Type B pancreatic cell (in vitro differentiated cells): ENCODE results near the gene TPST2. TPM values are rescaled to one million over a fixed set of nuclear protein-coding genes. Genes with fewer than 3 reads are reported as not detected.

Experiments
- DNase-seq: peaks from one replicate; pipeline ENCODE4 v3.0.0; 2021; ENCODE audit warnings: mixed read lengths; ENCODE audit not compliant: unreplicated experiment; ENCODE audit errors: extremely low spot score
- H3K27ac Mint-ChIP-seq: 2 replicates; pipeline ENCODE4 v1.8.0; 2021; ENCODE audit warnings: mild to moderate bottlenecking, mixed read lengths
- H3K27me3 Mint-ChIP-seq: 2 replicates; pipeline ENCODE4 v1.8.0; 2021; ENCODE audit warnings: mixed read lengths
- H3K36me3 Mint-ChIP-seq: 2 replicates; pipeline ENCODE4 v1.8.0; 2021; ENCODE audit warnings: mixed read lengths
- H3K4me1 Mint-ChIP-seq: one replicate; pipeline ENCODE4 v1.8.0; 2021; ENCODE audit warnings: mixed read lengths; ENCODE audit not compliant: unreplicated experiment
- H3K4me3 Mint-ChIP-seq: 2 replicates; pipeline ENCODE4 v1.8.0; 2021; ENCODE audit warnings: mild to moderate bottlenecking, mixed read lengths
- H3K9me3 Mint-ChIP-seq: 2 replicates; pipeline ENCODE4 v1.8.0; 2021; ENCODE audit warnings: mixed read lengths
- CTCF ChIP-seq: fragments of 200-600 bp; sonication (generic); conservative IDR thresholded peaks from 2 replicates; pipeline ENCODE4 v1.5.0; 2021; ENCODE audit warnings: antibody characterized with exemption, mild to moderate bottlenecking
- total RNA-seq: library from RNA; stranded (reverse); gene quantifications from 2 replicates; pipeline ENCODE4 v1.2.1, GENCODE V29; 2021; ENCODE audit warnings: low replicate concordance

TPST2 gene
- total RNA-seq, 1 donor from 2014 or later: 15.7 TPM

- Mint-ChIP-seq H3K4me1 (peaks cover 9% of the 10 kb centered on the region), H3K27me3 (no peaks in the 10 kb centered on the region), H3K4me3 (no peak overlapping the region), H3K9me3 (no peaks in the 10 kb centered on the region), H3K27ac (no peak overlapping the region), H3K36me3 (no peaks in the 10 kb centered on the region)
- no peak for DNase-seq
- no peak for TF ChIP-seq CTCF
Observed at GRCh38 chr22:26545827-26546226, 44.1 kb downstream of the TPST2 start.

GRCh38 chr22:26545385-26545784 lies 44.5 kb downstream of the TPST2 start:
- Mint-ChIP-seq H3K4me3 (no peak overlapping the region), H3K27ac (no peak overlapping the region), H3K4me1 (peaks cover 5% of the 10 kb centered on the region), H3K9me3 (no peaks in the 10 kb centered on the region), H3K27me3 (no peaks in the 10 kb centered on the region), H3K36me3 (no peaks in the 10 kb centered on the region)
- no peak for DNase-seq
- TF ChIP-seq CTCF: no peak

- TF ChIP-seq CTCF: no peak
- no peak for DNase-seq
- Mint-ChIP-seq H3K27ac (no peak overlapping the region), H3K4me1 (no peaks in the 10 kb centered on the region), H3K27me3 (no peaks in the 10 kb centered on the region), H3K4me3 (no peak overlapping the region), H3K9me3 (no peaks in the 10 kb centered on the region), H3K36me3 (no peaks in the 10 kb centered on the region)
Observed at GRCh38 chr22:26544489-26544888, 45.4 kb downstream of the TPST2 start.

DNA sequence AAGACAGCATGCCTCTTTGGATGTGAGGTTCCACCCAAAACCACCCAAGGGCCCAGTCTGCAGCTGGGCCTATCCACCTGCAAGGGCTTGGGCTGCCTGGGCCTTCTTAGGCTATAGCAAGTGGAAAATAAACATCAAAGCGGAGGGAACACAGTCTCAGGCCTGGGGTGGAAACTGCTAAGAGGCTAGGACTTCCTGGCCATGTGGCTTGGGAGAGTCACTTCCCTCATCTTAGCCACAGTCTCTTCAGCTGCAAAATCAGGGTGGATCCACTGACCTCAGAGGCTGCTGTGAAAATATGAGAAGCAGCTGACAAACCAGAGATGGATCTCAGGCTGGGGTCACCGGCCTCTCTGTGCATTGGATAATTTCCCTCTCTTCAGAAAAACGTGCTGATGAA lies 47.1 kb downstream of the TPST2 start:
- no peak for TF ChIP-seq CTCF
- no peak for DNase-seq
- Mint-ChIP-seq H3K36me3 (no peaks in the 10 kb centered on the region), H3K9me3 (no peaks in the 10 kb centered on the region), H3K4me1 (no peaks in the 10 kb centered on the region), H3K27me3 (no peaks in the 10 kb centered on the region), H3K27ac (no peak overlapping the region), H3K4me3 (no peak overlapping the region)

- Mint-ChIP-seq H3K27me3 (no peaks in the 10 kb centered on the region), H3K4me1 (no peaks in the 10 kb centered on the region), H3K27ac (no peak overlapping the region), H3K9me3 (no peaks in the 10 kb centered on the region), H3K4me3 (no peak overlapping the region), H3K36me3 (no peaks in the 10 kb centered on the region)
- TF ChIP-seq CTCF: no peak
- DNase-seq: no peak
Observed at GRCh38 chr22:26541167-26541819, 48.6 kb downstream of the TPST2 start.

GRCh38 chr22:26540119-26540518 lies 49.8 kb downstream of the TPST2 start:
- Mint-ChIP-seq H3K36me3 (no peaks in the 10 kb centered on the region), H3K4me3 (no peak overlapping the region), H3K27ac (no peak overlapping the region), H3K4me1 (no peaks in the 10 kb centered on the region), H3K9me3 (no peaks in the 10 kb centered on the region), H3K27me3 (no peaks in the 10 kb centered on the region)
- no peak for TF ChIP-seq CTCF
- DNase-seq: no peak
